LNCAP (cell line): Measurements from ENCODE around the gene C5AR1.

Experiments
- TF ChIP-seq, protein P1 (sequence below): fragments of 450-650 bp; IDR thresholded peaks from 2 replicates; pipeline ENCODE4 v1.5.1; 2017; ENCODE audit warnings: mild to moderate bottlenecking

Gene C5AR1

DNA sequence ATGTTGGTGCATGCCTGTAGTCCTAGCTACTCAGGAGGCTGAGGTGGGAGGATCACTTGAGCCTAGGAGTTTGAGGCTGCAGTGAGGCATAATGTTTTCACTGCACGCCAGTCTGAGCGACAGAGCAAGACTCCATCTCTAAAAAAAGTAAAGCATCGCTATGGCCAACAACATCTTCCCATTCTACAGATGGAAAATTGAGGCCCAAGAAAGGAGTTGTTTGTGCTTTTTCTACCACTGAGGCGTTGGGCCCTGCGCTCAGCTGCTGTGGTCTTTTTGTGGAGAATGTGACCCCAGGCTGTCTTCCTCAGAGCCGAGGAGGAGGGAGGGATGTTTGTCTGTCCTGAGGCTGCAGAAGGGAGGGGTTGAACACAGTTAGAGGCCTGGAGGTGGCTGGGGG, 21.8 kb downstream of the C5AR1 start:
- TF ChIP-seq, protein P1, sequence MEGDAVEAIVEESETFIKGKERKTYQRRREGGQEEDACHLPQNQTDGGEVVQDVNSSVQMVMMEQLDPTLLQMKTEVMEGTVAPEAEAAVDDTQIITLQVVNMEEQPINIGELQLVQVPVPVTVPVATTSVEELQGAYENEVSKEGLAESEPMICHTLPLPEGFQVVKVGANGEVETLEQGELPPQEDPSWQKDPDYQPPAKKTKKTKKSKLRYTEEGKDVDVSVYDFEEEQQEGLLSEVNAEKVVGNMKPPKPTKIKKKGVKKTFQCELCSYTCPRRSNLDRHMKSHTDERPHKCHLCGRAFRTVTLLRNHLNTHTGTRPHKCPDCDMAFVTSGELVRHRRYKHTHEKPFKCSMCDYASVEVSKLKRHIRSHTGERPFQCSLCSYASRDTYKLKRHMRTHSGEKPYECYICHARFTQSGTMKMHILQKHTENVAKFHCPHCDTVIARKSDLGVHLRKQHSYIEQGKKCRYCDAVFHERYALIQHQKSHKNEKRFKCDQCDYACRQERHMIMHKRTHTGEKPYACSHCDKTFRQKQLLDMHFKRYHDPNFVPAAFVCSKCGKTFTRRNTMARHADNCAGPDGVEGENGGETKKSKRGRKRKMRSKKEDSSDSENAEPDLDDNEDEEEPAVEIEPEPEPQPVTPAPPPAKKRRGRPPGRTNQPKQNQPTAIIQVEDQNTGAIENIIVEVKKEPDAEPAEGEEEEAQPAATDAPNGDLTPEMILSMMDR, result no peak

DNA sequence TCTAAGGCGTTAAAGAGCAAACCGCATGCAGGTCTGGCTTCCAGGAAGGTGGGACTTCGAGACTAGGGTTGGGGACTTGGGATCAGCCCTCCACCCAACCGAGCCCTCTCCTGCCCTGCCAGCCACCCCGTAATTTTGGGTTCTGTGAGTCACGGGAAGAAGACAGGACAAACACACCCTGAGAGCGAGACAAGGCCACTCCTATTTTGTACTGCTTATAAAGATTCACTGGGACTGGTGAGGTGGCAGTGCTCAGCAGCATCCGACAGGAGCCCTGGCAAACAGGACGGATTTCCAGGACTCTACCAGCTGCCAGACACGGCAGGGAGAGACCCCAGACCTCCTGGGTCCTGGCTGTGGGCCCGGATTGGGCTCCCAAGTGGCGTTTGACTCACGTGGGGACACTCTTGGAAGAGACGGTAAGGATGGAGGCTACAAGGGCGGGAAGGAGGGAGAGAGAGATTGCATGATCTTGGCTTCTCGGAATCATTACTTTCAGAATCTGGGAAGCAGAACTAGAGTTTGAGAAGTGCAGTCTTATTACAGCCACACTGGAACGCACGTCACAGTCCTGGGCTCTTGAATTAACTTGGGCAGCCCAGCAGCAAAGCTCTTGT, 22.4 kb downstream of the C5AR1 start, which contains the start of gene C5AR2:
C5AR2 (plus strand) TSS at position 245 of the 617 bp plus-strand sequence. CDS start 8,625 bp downstream, outside the sequence.
- TF ChIP-seq, protein P1, result no peak

DNA sequence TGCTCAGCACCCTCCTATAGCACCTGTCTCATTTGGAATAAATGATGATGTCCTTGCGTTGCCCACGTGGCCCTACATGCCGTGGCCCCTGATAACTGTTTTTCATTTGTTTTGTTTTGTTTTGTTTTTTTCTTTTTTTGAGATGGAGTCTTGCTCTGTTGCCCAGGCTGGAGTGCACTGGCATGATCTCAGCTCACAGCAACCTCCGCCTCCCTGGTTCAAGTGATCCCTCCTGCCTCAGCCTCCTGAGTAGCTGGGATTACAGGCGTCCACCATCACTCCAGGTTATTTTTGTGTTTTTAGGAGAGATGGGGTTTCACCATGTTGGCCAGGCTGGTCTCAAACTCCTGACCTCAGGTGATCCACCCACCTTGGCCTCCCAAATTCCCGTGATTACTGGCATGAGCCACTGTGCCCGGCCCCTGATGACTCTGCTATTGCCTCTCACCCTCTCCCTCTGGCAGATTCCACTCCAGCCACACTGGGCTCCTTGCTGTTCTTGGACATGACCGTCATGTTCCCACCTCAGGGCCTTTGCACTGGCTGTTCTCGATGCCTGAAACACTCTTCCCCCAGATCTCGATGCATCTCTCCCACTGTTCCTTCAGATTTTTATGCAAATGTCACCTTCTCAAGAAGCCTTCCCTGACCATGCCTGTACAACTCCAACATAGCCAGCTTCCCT, 29.7 kb downstream of the C5AR1 start:
- TF ChIP-seq, protein P1, result no peak

DNA sequence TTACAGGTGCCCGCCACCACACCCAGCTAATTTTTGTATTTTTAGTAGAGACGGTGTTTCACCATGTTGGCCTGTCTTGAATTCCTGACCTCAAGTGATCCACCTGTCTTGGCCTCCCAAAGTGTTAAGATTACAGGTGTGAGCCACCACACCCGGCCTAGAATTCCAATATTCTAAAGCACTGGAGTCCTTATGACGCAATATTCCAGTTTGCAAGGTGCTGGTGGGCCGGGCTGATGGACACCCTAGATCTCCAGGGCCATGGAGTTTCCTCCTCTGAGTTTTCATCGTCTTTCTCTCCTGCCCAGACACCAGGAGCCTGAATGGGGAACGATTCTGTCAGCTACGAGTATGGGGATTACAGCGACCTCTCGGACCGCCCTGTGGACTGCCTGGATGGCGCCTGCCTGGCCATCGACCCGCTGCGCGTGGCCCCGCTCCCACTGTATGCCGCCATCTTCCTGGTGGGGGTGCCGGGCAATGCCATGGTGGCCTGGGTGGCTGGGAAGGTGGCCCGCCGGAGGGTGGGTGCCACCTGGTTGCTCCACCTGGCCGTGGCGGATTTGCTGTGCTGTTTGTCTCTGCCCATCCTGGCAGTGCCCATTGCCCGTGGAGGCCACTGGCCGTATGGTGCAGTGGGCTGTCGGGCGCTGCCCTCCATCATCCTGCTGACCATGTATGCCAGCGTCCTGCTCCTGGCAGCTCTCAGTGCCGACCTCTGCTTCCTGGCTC, 31.0 kb downstream of the C5AR1 start:
- TF ChIP-seq, protein P1, result no peak

DNA sequence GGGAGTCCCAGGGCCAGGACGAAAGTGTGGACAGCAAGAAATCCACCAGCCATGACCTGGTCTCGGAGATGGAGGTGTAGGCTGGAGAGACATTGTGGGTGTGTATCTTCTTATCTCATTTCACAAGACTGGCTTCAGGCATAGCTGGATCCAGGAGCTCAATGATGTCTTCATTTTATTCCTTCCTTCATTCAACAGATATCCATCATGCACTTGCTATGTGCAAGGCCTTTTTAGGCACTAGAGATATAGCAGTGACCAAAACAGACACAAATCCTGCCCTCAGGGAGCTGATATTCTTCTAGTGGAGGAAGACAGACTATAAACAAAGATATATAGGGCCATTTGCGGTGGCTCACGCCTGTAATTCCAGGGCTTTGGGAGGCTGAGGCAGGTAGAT, 32.1 kb downstream of the C5AR1 start:
- TF ChIP-seq, protein P1, result no peak

DNA sequence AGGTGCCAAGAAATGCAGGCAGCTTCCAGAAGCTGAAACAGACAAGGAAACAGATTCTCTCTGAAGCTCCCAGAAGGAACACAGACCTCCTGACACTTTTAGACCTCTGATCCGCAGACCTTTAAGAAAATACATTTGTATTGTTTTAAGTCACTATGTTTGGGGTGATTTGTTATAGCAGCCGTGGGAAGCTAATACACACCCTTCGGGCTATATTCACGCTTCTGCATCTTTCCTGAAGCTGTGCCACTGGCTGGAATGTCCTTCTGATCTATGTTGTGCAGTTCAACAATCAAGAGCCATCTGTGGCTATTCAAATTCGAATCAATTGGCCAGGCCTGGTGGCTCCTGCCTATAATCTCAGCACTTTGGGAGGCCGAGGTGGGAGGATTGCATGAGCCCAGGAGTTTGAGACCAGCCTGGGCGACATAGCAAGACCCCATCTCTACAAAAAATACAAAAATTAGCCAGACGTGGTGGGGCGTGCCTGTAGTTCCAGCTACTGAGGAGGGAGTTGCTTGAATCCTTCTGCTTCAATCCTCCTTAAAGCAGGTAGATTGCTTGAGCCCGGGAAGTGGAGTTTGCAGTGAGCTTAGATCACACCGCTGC, 33.6 kb downstream of the C5AR1 start:
- TF ChIP-seq, protein P1, result no peak

DNA sequence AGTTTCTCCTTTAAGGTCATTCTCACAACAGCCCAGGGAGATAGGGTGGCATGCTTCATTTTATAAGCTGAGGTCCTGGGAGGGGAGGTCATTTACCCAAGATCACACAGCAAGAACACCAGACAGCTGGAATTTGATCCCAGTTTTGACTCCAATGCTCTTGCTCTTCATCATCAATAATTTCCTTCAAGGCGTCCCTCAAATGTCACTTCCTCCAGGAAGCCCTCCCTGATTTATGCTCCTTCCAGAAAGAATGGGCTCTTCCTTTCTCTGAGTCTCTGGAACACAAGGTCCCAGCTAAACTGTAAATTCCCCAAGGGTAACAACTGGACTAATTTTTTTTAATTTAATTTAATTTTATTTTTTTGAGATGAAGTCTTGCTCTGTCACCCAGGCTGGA, 34.8 kb downstream of the C5AR1 start:
- TF ChIP-seq, protein P1, result no peak
